Smooth muscle cell (in vitro differentiated cells): Measurements from ENCODE around the gene MYORG. TPM values are rescaled to one million over a fixed set of nuclear protein-coding genes. Genes with fewer than 3 reads are reported as not detected.

Experiments used
- DNase-seq: peaks from one replicate; lab custom pipeline; 2025; ENCODE audit not compliant: unreplicated experiment; lab: John Stamatoyannopoulos, UW
- H2AFZ ChIP-seq: fragments of 200-600 bp; sonication (generic); 2 replicates; pipeline ENCODE4 v1.6.0; 2016; ENCODE audit warnings: antibody characterized with exemption, low read depth, mild to moderate bottlenecking
- H3F3A ChIP-seq: fragments of 200-600 bp; sonication (generic); 2 replicates; pipeline ENCODE4 v1.6.0; 2017; ENCODE audit warnings: antibody characterized with exemption, low read depth
- H3K27ac ChIP-seq: fragments of 200-600 bp; sonication (generic); 2 replicates; pipeline ENCODE4 v1.5.1; 2016; ENCODE audit warnings: low read depth, mild to moderate bottlenecking
- H3K27me3 ChIP-seq: fragments of 200-600 bp; sonication (generic); 2 replicates; pipeline ENCODE4 v1.6.1; 2016; ENCODE audit warnings: low read depth, mild to moderate bottlenecking
- H3K36me3 ChIP-seq: fragments of 200-600 bp; sonication (generic); 2 replicates; pipeline ENCODE4 v1.5.1; 2016; ENCODE audit warnings: low read depth
- H3K4me1 ChIP-seq: fragments of 200-600 bp; sonication (generic); 2 replicates; pipeline ENCODE4 v1.5.1; 2016; ENCODE audit warnings: low read depth
- H3K4me2 ChIP-seq: fragments of 200-600 bp; sonication (generic); 2 replicates; pipeline ENCODE4 v1.6.0; 2016; ENCODE audit warnings: mild to moderate bottlenecking
- H3K4me3 ChIP-seq: fragments of 200-600 bp; sonication (generic); 2 replicates; pipeline ENCODE4 v1.5.1; 2016; ENCODE audit warnings: mild to moderate bottlenecking
- H3K79me2 ChIP-seq: fragments of 200-600 bp; sonication (generic); 2 replicates; pipeline ENCODE4 v1.6.0; 2016; ENCODE audit warnings: low read depth, mild to moderate bottlenecking
- H3K9ac ChIP-seq: fragments of 200-600 bp; sonication (generic); 2 replicates; pipeline ENCODE4 v1.6.0; 2016; ENCODE audit warnings: low read depth
- H3K9me3 ChIP-seq: fragments of 200-600 bp; sonication (generic); replicated peaks from 2 replicates; pipeline ENCODE4 v1.5.1; 2016; ENCODE audit warnings: low read depth
- H4K20me1 ChIP-seq: fragments of 200-600 bp; sonication (generic); 2 replicates; pipeline ENCODE4 v1.6.0; 2016; ENCODE audit warnings: low read depth
- WGBS: methylation state at CpG from one replicate; pipeline ENCODE4 v1.1.7; 2016; ENCODE audit warnings: low lambda C conversion rate; 5-methylcytosine and 5-hydroxymethylcytosine counted together
- polyA plus RNA-seq: library from polyadenylated mRNA; unstranded; fragments of >200 nt; fragmentation: Nextera tagmentation; extraction: Ambion mirVana; gene quantifications from 2 replicates; pipeline ENCODE4 v1.2.1, GENCODE V29; 2016
- total RNA-seq: library from RNA; depleted of rRNA; stranded (reverse); fragments of >200 nt; gene quantifications from 2 replicates; pipeline ENCODE4 v1.2.3, GENCODE V29; 2014
- TF ChIP-seq, protein P1 (sequence below): fragments of 200-600 bp; sonication (generic); IDR thresholded peaks from 2 replicates; pipeline ENCODE4 v1.5.1; 2017; ENCODE audit warnings: borderline replicate concordance, mild to moderate bottlenecking, antibody characterized with exemption; ENCODE audit not compliant: insufficient read depth, poor library complexity, severe bottlenecking

Gene MYORG
- total and polyA plus RNA-seq, 2 experiments from 2014 or later, result 4.2 to 5.2 TPM

DNA sequence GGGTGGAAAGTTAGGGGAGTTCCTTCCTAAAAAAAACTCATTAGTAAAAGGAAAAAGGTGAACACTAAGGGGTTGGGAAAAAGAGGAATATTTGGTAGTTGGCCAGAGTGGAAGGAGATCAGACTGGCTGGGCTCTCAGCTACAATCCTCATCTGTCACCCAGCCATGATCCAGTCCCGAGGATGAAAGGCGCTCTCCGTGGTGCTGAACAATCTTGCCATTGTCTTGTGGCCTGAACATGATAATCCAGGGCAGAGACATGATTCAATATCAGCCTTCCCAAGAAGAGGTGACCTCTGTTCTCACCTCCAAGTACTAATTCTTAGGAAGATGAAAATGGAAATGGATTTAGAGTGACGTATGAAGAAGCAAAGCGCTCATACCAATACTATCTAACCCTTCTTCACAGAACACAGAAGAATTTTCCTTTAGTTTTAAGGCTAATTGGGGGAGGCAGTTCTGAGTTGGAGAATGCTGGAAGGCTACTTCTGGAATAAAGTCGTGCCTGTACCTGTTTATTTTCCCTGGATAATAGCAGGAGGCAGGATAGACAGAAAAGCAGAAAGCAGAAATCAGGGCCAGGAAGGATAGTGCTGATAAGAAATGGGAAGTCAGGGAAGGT lies 36.6 kb upstream of the MYORG start:
- no peak overlapping the region for H3K9ac ChIP-seq
- peaks cover 99% of the 10 kb centered on the region for H4K20me1 ChIP-seq
- H3K79me2 ChIP-seq, result no peaks in the 10 kb centered on the region
- H3K4me1 ChIP-seq, result no peaks in the 10 kb centered on the region
- no peaks in the 10 kb centered on the region for H3K36me3 ChIP-seq
- H3F3A ChIP-seq, result no peaks in the 10 kb centered on the region
- no peaks in the 10 kb centered on the region for H3K9me3 ChIP-seq
- no peak overlapping the region for H3K4me3 ChIP-seq
- H3K27me3 ChIP-seq, result no peaks in the 10 kb centered on the region
- H3K4me2 ChIP-seq, result no peak overlapping the region
- TF ChIP-seq, protein P1, sequence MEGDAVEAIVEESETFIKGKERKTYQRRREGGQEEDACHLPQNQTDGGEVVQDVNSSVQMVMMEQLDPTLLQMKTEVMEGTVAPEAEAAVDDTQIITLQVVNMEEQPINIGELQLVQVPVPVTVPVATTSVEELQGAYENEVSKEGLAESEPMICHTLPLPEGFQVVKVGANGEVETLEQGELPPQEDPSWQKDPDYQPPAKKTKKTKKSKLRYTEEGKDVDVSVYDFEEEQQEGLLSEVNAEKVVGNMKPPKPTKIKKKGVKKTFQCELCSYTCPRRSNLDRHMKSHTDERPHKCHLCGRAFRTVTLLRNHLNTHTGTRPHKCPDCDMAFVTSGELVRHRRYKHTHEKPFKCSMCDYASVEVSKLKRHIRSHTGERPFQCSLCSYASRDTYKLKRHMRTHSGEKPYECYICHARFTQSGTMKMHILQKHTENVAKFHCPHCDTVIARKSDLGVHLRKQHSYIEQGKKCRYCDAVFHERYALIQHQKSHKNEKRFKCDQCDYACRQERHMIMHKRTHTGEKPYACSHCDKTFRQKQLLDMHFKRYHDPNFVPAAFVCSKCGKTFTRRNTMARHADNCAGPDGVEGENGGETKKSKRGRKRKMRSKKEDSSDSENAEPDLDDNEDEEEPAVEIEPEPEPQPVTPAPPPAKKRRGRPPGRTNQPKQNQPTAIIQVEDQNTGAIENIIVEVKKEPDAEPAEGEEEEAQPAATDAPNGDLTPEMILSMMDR, result no peak
- no peak for DNase-seq
- 21% methylated on average over 6 of the region's 6 CpGs for WGBS
- H3K27ac ChIP-seq, result no peak overlapping the region
- H2AFZ ChIP-seq, result no peak overlapping the region

DNA sequence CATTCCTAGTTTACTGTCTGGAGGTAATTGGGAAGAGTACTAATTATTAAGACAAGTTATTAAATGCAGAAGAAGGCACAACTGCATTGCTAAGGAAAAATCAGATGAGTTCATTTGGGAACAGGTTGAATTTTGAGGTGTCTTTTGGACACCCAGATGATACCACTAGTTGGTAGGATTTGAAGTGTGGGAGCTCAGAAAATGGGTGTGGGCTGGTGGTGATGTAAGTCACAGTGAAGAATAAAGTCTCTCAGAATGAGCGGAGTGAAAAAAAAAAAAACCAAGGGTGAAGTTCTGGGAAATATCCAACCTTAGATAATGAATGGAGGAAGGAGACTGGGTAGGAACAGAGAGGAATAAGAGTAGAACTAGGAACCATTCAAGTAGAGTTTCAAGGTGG lies 35.6 kb upstream of the MYORG start:
- TF ChIP-seq, protein P1, result no peak
- Histone ChIP-seq H3K4me3 (no peak overlapping the region), H3K9ac (no peak overlapping the region), H3K4me1 (no peaks in the 10 kb centered on the region), H4K20me1 (peaks cover 99% of the 10 kb centered on the region), H3F3A (no peaks in the 10 kb centered on the region), H3K36me3 (no peaks in the 10 kb centered on the region), H3K4me2 (no peak overlapping the region), H3K9me3 (no peaks in the 10 kb centered on the region), H2AFZ (no peak overlapping the region), H3K27ac (no peak overlapping the region), H3K79me2 (no peaks in the 10 kb centered on the region), H3K27me3 (no peaks in the 10 kb centered on the region)
- WGBS, result 96% methylated on average over 1 of the region's 1 CpG
- DNase-seq, result no peak

DNA sequence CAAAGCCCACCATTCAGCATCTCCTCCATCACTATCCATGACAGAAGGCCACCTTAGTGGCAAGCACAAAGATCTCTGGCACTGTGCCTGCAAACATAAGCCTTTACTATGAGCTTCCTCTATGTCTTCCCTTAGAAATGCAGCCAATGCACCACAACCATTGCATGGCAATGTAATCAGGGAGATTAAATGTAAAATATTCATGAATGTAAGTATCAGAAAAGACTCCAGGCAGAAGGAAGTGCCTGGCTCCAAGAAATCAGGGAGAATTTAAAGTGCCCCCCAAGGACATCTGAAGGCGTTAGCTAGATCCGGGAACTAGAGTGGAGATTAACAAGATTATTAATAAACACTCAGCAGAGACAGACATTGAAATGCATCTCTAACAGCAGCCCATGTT lies 32.5 kb upstream of the MYORG start:
- peaks cover 100% of the 10 kb centered on the region for H4K20me1 ChIP-seq
- H3K27ac ChIP-seq, result no peak overlapping the region
- H3K4me1 ChIP-seq, result no peaks in the 10 kb centered on the region
- no peaks in the 10 kb centered on the region for H3K79me2 ChIP-seq
- H3F3A ChIP-seq, result no peaks in the 10 kb centered on the region
- no peak for DNase-seq
- 98% methylated on average over 2 of the region's 2 CpGs for WGBS
- no peak overlapping the region for H3K4me3 ChIP-seq
- TF ChIP-seq, protein P1, result no peak
- no peaks in the 10 kb centered on the region for H3K36me3 ChIP-seq
- H3K4me2 ChIP-seq, result no peak overlapping the region
- no peaks in the 10 kb centered on the region for H3K9me3 ChIP-seq
- H3K9ac ChIP-seq, result no peak overlapping the region
- no peaks in the 10 kb centered on the region for H3K27me3 ChIP-seq
- H2AFZ ChIP-seq, result no peak overlapping the region

DNA sequence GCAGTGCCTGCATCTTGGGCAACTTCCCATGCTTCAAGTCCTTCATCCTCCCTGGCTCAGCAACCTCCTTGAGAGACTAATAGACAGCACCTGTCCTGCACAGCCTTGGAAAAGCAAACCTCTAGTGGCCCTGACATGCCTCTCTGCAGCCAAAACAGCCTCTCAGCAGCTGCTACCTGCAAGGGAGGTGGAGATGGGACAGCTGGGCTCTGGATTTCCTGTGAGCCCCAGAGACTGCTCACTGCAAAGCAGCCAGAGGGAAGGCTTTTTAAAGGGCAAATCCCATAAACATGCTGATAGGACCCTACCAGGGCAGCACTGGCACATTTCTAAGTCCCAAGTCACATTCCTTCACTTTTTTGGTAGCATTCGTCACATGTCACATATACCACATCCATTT lies 31.5 kb upstream of the MYORG start:
- 100% methylated on average over 1 of the region's 1 CpG for WGBS
- Histone ChIP-seq H3K79me2 (no peaks in the 10 kb centered on the region), H3K4me3 (no peak overlapping the region), H3K36me3 (no peaks in the 10 kb centered on the region), H3K4me1 (no peaks in the 10 kb centered on the region), H3K27ac (no peak overlapping the region), H3K9ac (no peak overlapping the region), H3K27me3 (no peaks in the 10 kb centered on the region), H2AFZ (no peak overlapping the region), H4K20me1 (peaks cover 100% of the 10 kb centered on the region), H3F3A (no peaks in the 10 kb centered on the region), H3K9me3 (no peaks in the 10 kb centered on the region), H3K4me2 (no peak overlapping the region)
- TF ChIP-seq, protein P1, result no peak
- no peak for DNase-seq
